ENCODE data around the gene TPCN1. TPM values are rescaled to one million over a fixed set of nuclear protein-coding genes. Genes with fewer than 3 reads are reported as not detected.
A peak's percentile ranks its signal among the peaks of the same experiment; 100 is the strongest.
"Not testable (repeated sequence)": the region's sequence is repeated elsewhere in the genome, so short reads cannot be mapped to it uniquely, and the experiment has no call there.

Gene TPCN1
- total RNA-seq, 1 experiment from 2014 or later: 14.3 TPM

- DNase-seq (ENCODE audit: low read depth, low spot score): no peak
- in situ Hi-C loops (cut with HindIII; ENCODE audit: low pct_unique_long_range_greater_than_20kb, low sequenced_read_pairs): no loop called here
These were observed 30.0 kb upstream of the TPCN1 start for GRCh38 chr12:113191227-113191626.

GRCh38 chr12:113194971-113195391 is 26.3 kb upstream of the TPCN1 start:
- in situ Hi-C loops (cut with HindIII; ENCODE audit: low pct_unique_long_range_greater_than_20kb, low sequenced_read_pairs): no loop called here
- no peak for DNase-seq (ENCODE audit: low read depth, low spot score)

- in situ Hi-C loops (cut with HindIII; ENCODE audit: low pct_unique_long_range_greater_than_20kb, low sequenced_read_pairs): no loop called here
- no peak for DNase-seq (ENCODE audit: low read depth, low spot score)
These were observed 25.7 kb upstream of the TPCN1 start for GRCh38 chr12:113195598-113195997.

GRCh38 chr12:113196582-113196981 is 24.7 kb upstream of the TPCN1 start:
- no peak for DNase-seq (ENCODE audit: low read depth, low spot score)
- in situ Hi-C loops (cut with HindIII; ENCODE audit: low pct_unique_long_range_greater_than_20kb, low sequenced_read_pairs): no loop called here

- in situ Hi-C loops (cut with HindIII; ENCODE audit: low pct_unique_long_range_greater_than_20kb, low sequenced_read_pairs): no loop called here
- peak; percentile 90 for DNase-seq (ENCODE audit: low read depth, low spot score)
These were observed 24.3 kb upstream of the TPCN1 start for GRCh38 chr12:113196990-113197389.

GRCh38 chr12:113197518-113198077 is 23.7 kb upstream of the TPCN1 start:
- in situ Hi-C loops (cut with HindIII; ENCODE audit: low pct_unique_long_range_greater_than_20kb, low sequenced_read_pairs): no loop called here
- DNase-seq (ENCODE audit: low read depth, low spot score): no peak

GRCh38 chr12:113198296-113198695 is 23.0 kb upstream of the TPCN1 start:
- DNase-seq (ENCODE audit: low read depth, low spot score): no peak
- in situ Hi-C loops (cut with HindIII; ENCODE audit: low pct_unique_long_range_greater_than_20kb, low sequenced_read_pairs): no loop called here

GRCh38 chr12:113200021-113200797 is 21.1 kb upstream of the TPCN1 start:
- DNase-seq (ENCODE audit: low read depth, low spot score): no peak
- in situ Hi-C loops (cut with HindIII; ENCODE audit: low pct_unique_long_range_greater_than_20kb, low sequenced_read_pairs): no loop called here

GRCh38 chr12:113201187-113202177 is 19.8 kb upstream of the TPCN1 start:
- no peak for DNase-seq (ENCODE audit: low read depth, low spot score)
- in situ Hi-C loops (cut with HindIII; ENCODE audit: low pct_unique_long_range_greater_than_20kb, low sequenced_read_pairs): no loop called here

GRCh38 chr12:113202300-113203075 is 18.8 kb upstream of the TPCN1 start:
- DNase-seq (ENCODE audit: low read depth, low spot score): no peak
- in situ Hi-C loops (cut with HindIII; ENCODE audit: low pct_unique_long_range_greater_than_20kb, low sequenced_read_pairs): no loop called here

GRCh38 chr12:113203852-113204760 is 17.2 kb upstream of the TPCN1 start:
- in situ Hi-C loops (cut with HindIII; ENCODE audit: low pct_unique_long_range_greater_than_20kb, low sequenced_read_pairs): no loop called here
- no peak for DNase-seq (ENCODE audit: low read depth, low spot score)

GRCh38 chr12:113204804-113205203 is 16.5 kb upstream of the TPCN1 start:
- in situ Hi-C loops (cut with HindIII; ENCODE audit: low pct_unique_long_range_greater_than_20kb, low sequenced_read_pairs): no loop called here
- DNase-seq (ENCODE audit: low read depth, low spot score): no peak

GRCh38 chr12:113206802-113207201 is 14.5 kb upstream of the TPCN1 start:
- DNase-seq (ENCODE audit: low read depth, low spot score); in situ Hi-C loops (cut with HindIII; ENCODE audit: low pct_unique_long_range_greater_than_20kb, low sequenced_read_pairs): not testable (repeated sequence)

- in situ Hi-C loops (cut with HindIII; ENCODE audit: low pct_unique_long_range_greater_than_20kb, low sequenced_read_pairs): no loop called here
- DNase-seq (ENCODE audit: low read depth, low spot score): no peak
These were observed 13.6 kb upstream of the TPCN1 start for GRCh38 chr12:113207613-113208040.

GRCh38 chr12:113208041-113208934 is 13.0 kb upstream of the TPCN1 start:
- in situ Hi-C loops (cut with HindIII; ENCODE audit: low pct_unique_long_range_greater_than_20kb, low sequenced_read_pairs): no loop called here
- no peak for DNase-seq (ENCODE audit: low read depth, low spot score)

GRCh38 chr12:113211160-113211559 is 10.1 kb upstream of the TPCN1 start:
- no peak for DNase-seq (ENCODE audit: low read depth, low spot score)
- in situ Hi-C loops (cut with HindIII; ENCODE audit: low pct_unique_long_range_greater_than_20kb, low sequenced_read_pairs): no loop called here

All from SK-MEL-5 (cell line).